GM23338 (cell line): ENCODE data around the gene RPL27A. TPM values are rescaled to one million over a fixed set of nuclear protein-coding genes. Genes with fewer than 3 reads are reported as not detected.

Source experiments
- ATAC-seq: fragments of 200-7000 bp; cut with Tn5 transposase; 3 replicates; pipeline ENCODE4 v1.9.1; 2020
- DNase-seq: peaks from one replicate; pipeline ENCODE4 v3.0.0-alpha.2; 2015; ENCODE audit warnings: low spot score
- H2AFZ ChIP-seq: fragments of 200-600 bp; sonication (generic); 2 replicates; pipeline ENCODE4 v1.8.0; 2016; ENCODE audit warnings: antibody characterized with exemption, mild to moderate bottlenecking, moderate library complexity
- H3F3A ChIP-seq: fragments of 200-600 bp; sonication (generic); replicated peaks from 2 replicates; pipeline ENCODE4 v1.8.0; 2017; ENCODE audit warnings: antibody characterized with exemption, mixed run types, low read depth
- H3K27ac ChIP-seq: fragments of 200-600 bp; sonication (generic); 2 replicates; pipeline ENCODE4 v1.6.1; 2016; ENCODE audit warnings: low read depth
- H3K27me3 ChIP-seq: fragments of 200-600 bp; sonication (generic); 2 replicates; pipeline ENCODE4 v1.8.0; 2016; ENCODE audit warnings: mild to moderate bottlenecking, mixed run types, moderate library complexity; ENCODE audit not compliant: insufficient read depth
- H3K36me3 ChIP-seq: fragments of 200-600 bp; sonication (generic); 2 replicates; pipeline ENCODE4 v1.8.0; 2016; ENCODE audit warnings: mild to moderate bottlenecking; ENCODE audit not compliant: insufficient read depth
- H3K4me1 ChIP-seq: fragments of 200-600 bp; sonication (generic); 2 replicates; pipeline ENCODE4 v1.8.0; 2016; ENCODE audit warnings: mild to moderate bottlenecking, moderate library complexity; ENCODE audit not compliant: insufficient read depth
- H3K4me2 ChIP-seq: fragments of 200-600 bp; sonication (generic); 2 replicates; pipeline ENCODE4 v1.7.1; 2017; ENCODE audit warnings: mixed run types
- H3K4me3 ChIP-seq: fragments of 200-600 bp; sonication (generic); 2 replicates; pipeline ENCODE4 v1.6.1; 2016; ENCODE audit warnings: mixed run types
- H3K79me2 ChIP-seq: fragments of 200-600 bp; sonication (generic); replicated peaks from 2 replicates; pipeline ENCODE4 v1.8.0; 2017; ENCODE audit warnings: mild to moderate bottlenecking; ENCODE audit not compliant: insufficient read depth
- H3K9me2 ChIP-seq: fragments of 200-600 bp; sonication (generic); 2 replicates; pipeline ENCODE4 v1.8.0; 2017; ENCODE audit not compliant: insufficient read depth
- H4K20me1 ChIP-seq: fragments of 200-600 bp; sonication (generic); replicated peaks from 2 replicates; pipeline ENCODE4 v1.8.0; 2017; ENCODE audit warnings: mild to moderate bottlenecking; ENCODE audit not compliant: insufficient read depth
- H3K27ac Mint-ChIP-seq: 2 replicates; pipeline ENCODE4 v1.8.0; 2020; ENCODE audit warnings: inconsistent platforms, mild to moderate bottlenecking, moderate library complexity, mixed read lengths
- H3K27me3 Mint-ChIP-seq: 3 replicates; pipeline ENCODE4 v1.8.0; 2022; ENCODE audit warnings: low read depth, mild to moderate bottlenecking, moderate library complexity, mixed read lengths, inconsistent platforms; ENCODE audit not compliant: insufficient read depth, poor library complexity
- H3K36me3 Mint-ChIP-seq: 3 replicates; pipeline ENCODE4 v1.8.0; 2021; ENCODE audit warnings: low read depth, mild to moderate bottlenecking, inconsistent platforms, moderate library complexity, mixed read lengths
- H3K4me1 Mint-ChIP-seq: 3 replicates; pipeline ENCODE4 v1.8.0; 2020; ENCODE audit warnings: mild to moderate bottlenecking, inconsistent platforms, mixed read lengths
- H3K4me3 Mint-ChIP-seq: 3 replicates; pipeline ENCODE4 v1.8.0; 2021; ENCODE audit warnings: moderate library complexity, mild to moderate bottlenecking, inconsistent platforms, mixed read lengths
- H3K9me3 Mint-ChIP-seq: 3 replicates; pipeline ENCODE4 v1.8.0; 2020; ENCODE audit warnings: moderate library complexity, mild to moderate bottlenecking, inconsistent platforms, mixed read lengths
- CREB1 ChIP-seq: fragments of 250-450 bp; sonication (Bioruptor Pico); IDR thresholded peaks from 2 replicates; pipeline ENCODE4 v1.5.0; 2020; ENCODE audit warnings: low read depth, mild to moderate bottlenecking, moderate library complexity
- CTCF ChIP-seq, 2 experiments: fragments of 200-600 bp in 1 of 2; sonication (generic) in 1 of 2; conservative IDR thresholded peaks; 2 replicates each; pipeline versions ENCODE4 v1.5.1 to v1.6.1; 2016 to 2017; ENCODE audit warnings: antibody characterized with exemption in 2 of 2, low read depth in 2 of 2, mild to moderate bottlenecking in 2 of 2, moderate library complexity in 1 of 2
- ETS1 ChIP-seq: IDR thresholded peaks from 2 replicates; pipeline ENCODE4 v1.6.1; 2016; ENCODE audit warnings: antibody characterized with exemption
- EZH2 ChIP-seq: fragments of 200-600 bp; sonication (generic); IDR thresholded peaks from one replicate; pipeline ENCODE4 v1.8.0; 2017; ENCODE audit warnings: antibody characterized with exemption, mild to moderate bottlenecking, low read depth; ENCODE audit not compliant: unreplicated experiment
- EZH2phosphoT487 ChIP-seq: fragments of 200-600 bp; sonication (generic); IDR thresholded peaks from one replicate; pipeline ENCODE4 v1.8.1; 2018; ENCODE audit warnings: antibody characterized with exemption; ENCODE audit not compliant: unreplicated experiment
- JUNB ChIP-seq: IDR thresholded peaks from one replicate; pipeline ENCODE4 v1.6.1; 2016; ENCODE audit warnings: antibody characterized with exemption; ENCODE audit not compliant: unreplicated experiment
- NANOG ChIP-seq: IDR thresholded peaks from 2 replicates; pipeline ENCODE4 v1.6.1; 2016; ENCODE audit warnings: antibody characterized with exemption, borderline replicate concordance
- POLR2AphosphoS5 ChIP-seq: IDR thresholded peaks from 2 replicates; pipeline ENCODE4 v1.6.1; 2016; ENCODE audit warnings: antibody characterized with exemption, low read depth
- REST ChIP-seq: IDR thresholded peaks from one replicate; pipeline ENCODE4 v1.6.1; 2018; ENCODE audit warnings: antibody characterized with exemption; ENCODE audit not compliant: unreplicated experiment
- STAT1 ChIP-seq: IDR thresholded peaks from one replicate; pipeline ENCODE4 v1.6.1; 2016; ENCODE audit warnings: antibody characterized with exemption; ENCODE audit not compliant: unreplicated experiment
- ZNF114 ChIP-seq: fragments of 250-450 bp; sonication (Bioruptor Pico); IDR thresholded peaks from 2 replicates; pipeline ENCODE4 v1.5.0; 2020; ENCODE audit warnings: mild to moderate bottlenecking, moderate library complexity
- ZNF331 ChIP-seq: fragments of 250-450 bp; sonication (Bioruptor Pico); IDR thresholded peaks from 2 replicates; pipeline ENCODE4 v1.5.0; 2020; ENCODE audit warnings: low read depth, mild to moderate bottlenecking, moderate library complexity
- ZNF462 ChIP-seq: fragments of 250-450 bp; sonication (Bioruptor Pico); IDR thresholded peaks from 2 replicates; pipeline ENCODE4 v1.5.0; 2020; ENCODE audit warnings: mild to moderate bottlenecking, moderate library complexity
- polyA plus RNA-seq: library from polyadenylated mRNA; unstranded; fragments of >200 nt; fragmentation: Nextera tagmentation; extraction: Ambion mirVana; gene quantifications from 2 replicates; pipeline ENCODE4 v1.2.1, GENCODE V29; 2016
- total RNA-seq: library from RNA; depleted of rRNA; stranded (reverse); fragments of >200 nt; shearing (Covaris generic); gene quantifications from 2 replicates; pipeline ENCODE4 v1.2.3, GENCODE V29; 2014

RPL27A gene
- total and polyA plus RNA-seq, 2 experiments from 2014 or later, result 1,283 to 3,167 TPM

- Mint-ChIP-seq H3K4me3 (peak overlapping the region; percentile 91), H3K27ac (peak overlapping the region; percentile 98), H3K36me3 (peaks cover 74% of the 10 kb centered on the region), H3K9me3 (peaks cover 4% of the 10 kb centered on the region; the same call in 2 of the 3 replicates), H3K27me3 (peaks cover 26% of the 10 kb centered on the region), H3K4me1 (peaks cover 47% of the 10 kb centered on the region)
- Histone ChIP-seq H3F3A (peaks cover 50% of the 10 kb centered on the region), H3K4me2 (peak overlapping the region; percentile 100), H2AFZ (no peak overlapping the region), H3K4me1 (peaks cover 25% of the 10 kb centered on the region), H3K27ac (peak overlapping the region; percentile 97), H3K9me2 (peaks cover 8% of the 10 kb centered on the region; the same call in 1 of the 2 replicates), H3K27me3 (no peaks in the 10 kb centered on the region), H3K4me3 (peak overlapping the region; percentile 100), H3K36me3 (peaks cover 29% of the 10 kb centered on the region), H3K79me2 (peaks cover 33% of the 10 kb centered on the region), H4K20me1 (peaks cover 17% of the 10 kb centered on the region)
- ATAC-seq (no peak), DNase-seq (no peak)
- no peak for TF ChIP-seq EZH2
- no peak for TF ChIP-seq REST
- TF ChIP-seq POLR2AphosphoS5, result no peak
- no peak for TF ChIP-seq NANOG
- TF ChIP-seq CREB1 (CRISPR knock-in tag), result no peak
- TF ChIP-seq CTCF (conservative IDR thresholded peaks at IDR 0.05; ENCODE audit: low read depth in 2 of 2), result no peak
- no peak for TF ChIP-seq ETS1
- no peak for TF ChIP-seq ZNF331 (CRISPR knock-in tag)
- TF ChIP-seq ZNF114 (CRISPR knock-in tag), result no peak
- no peak for TF ChIP-seq EZH2phosphoT487
- TF ChIP-seq STAT1, result no peak
- TF ChIP-seq ZNF462 (CRISPR knock-in tag), result no peak
- no peak for TF ChIP-seq JUNB
Measured at GRCh38 chr11:8683115-8683807, 669 bp downstream of the RPL27A start.
